Keratinocyte (primary cell): ENCODE results near the gene PSAPL1. TPM values are rescaled to one million over a fixed set of nuclear protein-coding genes. Genes with fewer than 3 reads are reported as not detected.

Experiments
- DNase-seq: peaks from one replicate; pipeline ENCODE4 v3.0.0-alpha.2; 2011; ENCODE audit warnings: low read depth, missing footprints, low spot score
- FAIRE-seq: peaks from 2 replicates; lab custom pipeline; 2011; peaks lifted over from hg19 to GRCh38; lab: Jason Lieb, UNC
- H2AFZ ChIP-seq: 2 replicates; pipeline ENCODE4 v1.6.0; 2012; ENCODE audit warnings: low read length, control low read depth, inconsistent platforms; ENCODE audit not compliant: control insufficient read depth
- H3K27ac ChIP-seq: 2 replicates; pipeline ENCODE4 v1.5.1; 2011; ENCODE audit warnings: low read length; ENCODE audit not compliant: control insufficient read depth, insufficient read depth
- H3K27me3 ChIP-seq: 3 replicates; pipeline ENCODE4 v1.6.0; 2011; ENCODE audit warnings: low read length; ENCODE audit not compliant: control insufficient read depth, insufficient read depth; ENCODE audit errors: extremely low read depth
- H3K36me3 ChIP-seq, 2 experiments: 2 replicates in 1 of 2; 3 replicates in 1 of 2; pipeline ENCODE4 v1.5.1; 2011; ENCODE audit warnings: low read length in 2 of 2, mild to moderate bottlenecking in 1 of 2; ENCODE audit not compliant: control insufficient read depth in 2 of 2, insufficient read depth in 2 of 2; ENCODE audit errors: extremely low read depth in 1 of 2
- H3K4me1 ChIP-seq: 3 replicates; pipeline ENCODE4 v1.5.1; 2011; ENCODE audit warnings: low read length; ENCODE audit not compliant: control insufficient read depth, insufficient read depth; ENCODE audit errors: extremely low read depth
- H3K4me2 ChIP-seq: 3 replicates; pipeline ENCODE4 v1.6.0; 2011; ENCODE audit warnings: low read depth, low read length; ENCODE audit not compliant: control insufficient read depth, insufficient read depth; ENCODE audit errors: extremely low read depth
- H3K4me3 ChIP-seq, 3 experiments: fragments of 200-600 bp in 1 of 3; sonication (generic) in 1 of 3; 2 replicates in 2 of 3; 3 replicates in 1 of 3; pipeline ENCODE4 v1.5.1; 2011 to 2016; ENCODE audit warnings: low read length in 3 of 3, mild to moderate bottlenecking in 3 of 3, control low read depth in 2 of 3, inconsistent platforms in 1 of 3, low read depth in 1 of 3, mixed read lengths in 1 of 3, mixed run types in 1 of 3, moderate library complexity in 1 of 3; ENCODE audit not compliant: control insufficient read depth in 2 of 3, insufficient read depth in 2 of 3; ENCODE audit errors: extremely low read depth in 1 of 3
- H3K79me2 ChIP-seq: 2 replicates; pipeline ENCODE4 v1.6.0; 2012; ENCODE audit warnings: low read length; ENCODE audit not compliant: control insufficient read depth, insufficient read depth
- H3K9ac ChIP-seq: 3 replicates; pipeline ENCODE4 v1.6.0; 2011; ENCODE audit warnings: low read length; ENCODE audit not compliant: control insufficient read depth, insufficient read depth; ENCODE audit errors: extremely low read depth
- H3K9me1 ChIP-seq: 3 replicates; pipeline ENCODE4 v1.6.0; 2011; ENCODE audit warnings: low read length; ENCODE audit not compliant: control insufficient read depth, insufficient read depth; ENCODE audit errors: extremely low read depth
- H3K9me3 ChIP-seq: 2 replicates; pipeline ENCODE4 v1.5.1; 2012; ENCODE audit warnings: low read depth, low read length; ENCODE audit not compliant: control insufficient read depth
- H4K20me1 ChIP-seq: 3 replicates; pipeline ENCODE4 v1.6.0; 2011; ENCODE audit warnings: low read length; ENCODE audit not compliant: control insufficient read depth, insufficient read depth; ENCODE audit errors: extremely low read depth
- CTCF ChIP-seq, 3 experiments: IDR thresholded peaks in 1 of 3; conservative IDR thresholded peaks in 1 of 3; optimal IDR thresholded peaks in 1 of 3; 2 replicates in 2 of 3; 3 replicates in 1 of 3; pipeline versions ENCODE3 to v1.5.1; 2011; ENCODE audit warnings: low read length in 3 of 3, mild to moderate bottlenecking in 3 of 3, moderate library complexity in 2 of 3, control low read depth in 1 of 3, inconsistent platforms in 1 of 3; ENCODE audit not compliant: insufficient read depth in 2 of 3; ENCODE audit errors: extremely low read depth in 1 of 3
- EZH2 ChIP-seq: IDR thresholded peaks from one replicate; pipeline ENCODE4 v1.6.1; 2012; ENCODE audit warnings: inconsistent platforms, mild to moderate bottlenecking, low read length, moderate library complexity
- dilution Hi-C: fragments of 300-500 bp; cut with MboI; formaldehyde crosslinking; loops from one replicate; pipeline ENCODE4 v1.7.0; 2020; ENCODE audit warnings: low sequenced_read_pairs; ENCODE audit not compliant: extremely low pct_ligation_motif_present
- polyA plus RNA-seq, 5 experiments: library from polyadenylated mRNA; depleted of rRNA in 3 of 5; stranded (reverse) in 3 of 5; stranded (forward) in 1 of 5; unstranded in 1 of 5; fragments of >200 nt; gene quantifications; 1 replicate in 1 of 5; 2 replicates in 3 of 5; 3 replicates in 1 of 5; pipeline versions ENCODE4 v1.2.1 to v1.2.3, GENCODE V29; 2011 to 2012; ENCODE audit warnings: missing spikeins in 2 of 5, low read depth in 1 of 5, low replicate concordance in 1 of 5

The PSAPL1 gene
- polyA plus RNA-seq, 1 donor (not counting 4 experiments of a cell fraction or from before 2014, with no cell fraction given) = 0.03 TPM

- H3K9me3 ChIP-seq = no peaks in the 10 kb centered on the region
- H3K27me3 ChIP-seq = peaks cover 9% of the 10 kb centered on the region
- no peak overlapping the region for H3K27ac ChIP-seq
- no peaks in the 10 kb centered on the region for H3K36me3 ChIP-seq
- H3K4me1 ChIP-seq = peaks cover 16% of the 10 kb centered on the region
- no peaks in the 10 kb centered on the region for H4K20me1 ChIP-seq
- H3K9ac ChIP-seq = no peak overlapping the region
- no peaks in the 10 kb centered on the region for H3K9me1 ChIP-seq
- H3K79me2 ChIP-seq = no peaks in the 10 kb centered on the region
- no peak overlapping the region for H3K4me3 ChIP-seq
- dilution Hi-C loops = no loop called here
- FAIRE-seq (no peak), DNase-seq (no peak)
- no peak overlapping the region for H2AFZ ChIP-seq
- TF ChIP-seq EZH2 (no peak), CTCF (optimal IDR thresholded peaks at IDR 0.05 in 1 of 3, IDR thresholded peaks at IDR 0.05 in 1 of 3, conservative IDR thresholded peaks at IDR 0.05 in 1 of 3; ENCODE audit: extremely low read depth in 1 of 3, insufficient read depth in 2 of 3, low read length in 3 of 3) (no peak)
- H3K4me2 ChIP-seq = no peak overlapping the region
Measured at GRCh38 chr4:7432531-7433375, 2.0 kb downstream of the PSAPL1 start.

- no peaks in the 10 kb centered on the region for H3K79me2 ChIP-seq
- no peak overlapping the region for H3K9ac ChIP-seq
- H3K4me3 ChIP-seq = no peak overlapping the region
- H3K4me1 ChIP-seq = peaks cover 16% of the 10 kb centered on the region
- DNase-seq (no peak), FAIRE-seq (no peak)
- H3K27ac ChIP-seq = no peak overlapping the region
- H3K9me3 ChIP-seq = no peaks in the 10 kb centered on the region
- dilution Hi-C loops = no loop called here
- peaks cover 9% of the 10 kb centered on the region for H3K27me3 ChIP-seq
- H3K36me3 ChIP-seq = no peaks in the 10 kb centered on the region
- no peaks in the 10 kb centered on the region for H3K9me1 ChIP-seq
- H4K20me1 ChIP-seq = no peaks in the 10 kb centered on the region
- no peak overlapping the region for H3K4me2 ChIP-seq
- no peak overlapping the region for H2AFZ ChIP-seq
- TF ChIP-seq CTCF (optimal IDR thresholded peaks at IDR 0.05 in 1 of 3, IDR thresholded peaks at IDR 0.05 in 1 of 3, conservative IDR thresholded peaks at IDR 0.05 in 1 of 3; ENCODE audit: extremely low read depth in 1 of 3, insufficient read depth in 2 of 3, low read length in 3 of 3) (no peak), EZH2 (no peak)
Measured at GRCh38 chr4:7431696-7432530, 2.8 kb downstream of the PSAPL1 start.
